Right hindlimb (tissue), 1 donor: ENCODE results near the gene RAET1G.
"Not testable (repeated sequence)": the region's sequence is repeated elsewhere in the genome, so short reads cannot be mapped to it uniquely, and the experiment has no call there.

Experiments
- DNase-seq: peaks from one replicate; pipeline ENCODE4 v3.0.0-alpha.2; 2018

The RAET1G gene

GRCh38 chr6:149953390-149953789, 30.5 kb upstream of the RAET1G start:
- not testable (repeated sequence) for DNase-seq

- DNase-seq = no peak
Measured at GRCh38 chr6:149951626-149952025, 28.7 kb upstream of the RAET1G start.

- no peak for DNase-seq
Measured at GRCh38 chr6:149951096-149951495, 28.2 kb upstream of the RAET1G start.

GRCh38 chr6:149950423-149950822, 27.5 kb upstream of the RAET1G start:
- no peak for DNase-seq

- DNase-seq = no peak
Measured at GRCh38 chr6:149948616-149949015, 25.7 kb upstream of the RAET1G start.

GRCh38 chr6:149948011-149948410, 25.1 kb upstream of the RAET1G start:
- DNase-seq = no peak

- not testable (repeated sequence) for DNase-seq
Measured at GRCh38 chr6:149947533-149947932, 24.6 kb upstream of the RAET1G start.

GRCh38 chr6:149946631-149947030, 23.7 kb upstream of the RAET1G start:
- not testable (repeated sequence) for DNase-seq

GRCh38 chr6:149945276-149945675, 22.4 kb upstream of the RAET1G start:
- DNase-seq = not testable (repeated sequence)

GRCh38 chr6:149943321-149943720, 20.4 kb upstream of the RAET1G start:
- not testable (repeated sequence) for DNase-seq

GRCh38 chr6:149942461-149942829, 19.5 kb upstream of the RAET1G start:
- no peak for DNase-seq

GRCh38 chr6:149941583-149942460, 18.9 kb upstream of the RAET1G start, which contains the start of gene ULBP2:
TSS of gene ULBP2 (plus strand) at chr6:149942014. CDS start at chr6:149942073, 59 bp downstream.
- DNase-seq = peak; percentile 90

GRCh38 chr6:149940672-149940982, 17.7 kb upstream of the RAET1G start:
- DNase-seq = no peak

- DNase-seq = no peak
Measured at GRCh38 chr6:149939909-149940671, 17.2 kb upstream of the RAET1G start.

GRCh38 chr6:149939356-149939648, 16.4 kb upstream of the RAET1G start:
- no peak for DNase-seq

- no peak for DNase-seq
Measured at GRCh38 chr6:149938571-149939355, 15.8 kb upstream of the RAET1G start.

GRCh38 chr6:149938013-149938570, 15.2 kb upstream of the RAET1G start:
- not testable (repeated sequence) for DNase-seq

GRCh38 chr6:149936743-149937142, 13.8 kb upstream of the RAET1G start:
- DNase-seq = no peak

- no peak for DNase-seq
Measured at GRCh38 chr6:149935668-149936067, 12.7 kb upstream of the RAET1G start.

- DNase-seq = no peak
Measured at GRCh38 chr6:149935246-149935645, 12.3 kb upstream of the RAET1G start.

GRCh38 chr6:149934249-149935156, 11.6 kb upstream of the RAET1G start:
- no peak for DNase-seq

GRCh38 chr6:149933461-149933860, 10.5 kb upstream of the RAET1G start:
- DNase-seq = no peak
